Measurements from ENCODE around the gene RSRC1.

- no peak for TF ChIP-seq POLR2A (IDR thresholded peaks at IDR 0.05)
- TF ChIP-seq CTCF (IDR thresholded peaks at IDR 0.05) = no peak
Observed at GRCh38 chr3:158148218-158148617, 38.3 kb downstream of the RSRC1 start.
